IMR-90 (cell line): ENCODE results near the gene NCS1.

ENCODE experiments used
- BHLHE40 ChIP-seq: fragments of 150-350 bp; IDR thresholded peaks from 2 replicates; pipeline ENCODE4 v1.6.1; 2016; ENCODE audit warnings: mild to moderate bottlenecking, low read depth, low read length
- CTCF ChIP-seq: conservative IDR thresholded peaks from 2 replicates; pipeline ENCODE4 v1.5.1; 2012; ENCODE audit warnings: mild to moderate bottlenecking, low read depth, low read length, improper control_type of control experiment
- POLR2A ChIP-seq: IDR thresholded peaks from 2 replicates; pipeline ENCODE4 v1.6.1; 2012; ENCODE audit warnings: mild to moderate bottlenecking, low read depth, low read length
- RCOR1 ChIP-seq: IDR thresholded peaks from 2 replicates; pipeline ENCODE4 v1.6.1; 2012; ENCODE audit warnings: mild to moderate bottlenecking, low read length, improper control_type of control experiment; ENCODE audit not compliant: insufficient replicate concordance
- SMC3 ChIP-seq: fragments of 150-350 bp; IDR thresholded peaks from 2 replicates; pipeline ENCODE4 v1.6.1; 2016; ENCODE audit warnings: low read depth, mild to moderate bottlenecking, antibody characterized with exemption, low read length, moderate library complexity
- TF ChIP-seq, protein P1 (sequence below): fragments of 150-350 bp; IDR thresholded peaks from 2 replicates; pipeline ENCODE4 v1.6.1; 2017; ENCODE audit warnings: mild to moderate bottlenecking, antibody characterized with exemption, low read length, low read depth

DNA sequence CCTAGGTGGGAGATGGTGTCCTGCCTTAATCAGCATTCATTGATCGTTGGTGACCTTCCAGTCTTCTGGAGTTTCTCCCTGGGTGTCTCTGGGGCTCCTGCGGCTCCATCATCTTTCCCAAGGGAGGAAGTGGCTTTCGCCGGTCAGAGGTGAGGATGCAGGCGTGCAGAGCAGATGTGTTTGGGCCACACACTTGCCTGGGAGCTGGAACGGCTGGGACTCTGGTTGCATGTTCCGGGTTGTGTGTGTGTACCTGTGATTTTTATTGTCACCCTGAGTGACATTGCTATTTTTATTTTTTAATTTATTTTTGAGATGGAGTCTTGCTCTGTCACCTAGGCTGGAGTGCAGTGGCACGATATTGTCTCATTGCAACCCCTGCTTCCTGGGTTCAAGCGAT is 103.0 kb downstream of the NCS1 start:
- no peak for TF ChIP-seq SMC3
- TF ChIP-seq CTCF = no peak
- TF ChIP-seq POLR2A = no peak
- no peak for TF ChIP-seq BHLHE40
- TF ChIP-seq, protein P1, sequence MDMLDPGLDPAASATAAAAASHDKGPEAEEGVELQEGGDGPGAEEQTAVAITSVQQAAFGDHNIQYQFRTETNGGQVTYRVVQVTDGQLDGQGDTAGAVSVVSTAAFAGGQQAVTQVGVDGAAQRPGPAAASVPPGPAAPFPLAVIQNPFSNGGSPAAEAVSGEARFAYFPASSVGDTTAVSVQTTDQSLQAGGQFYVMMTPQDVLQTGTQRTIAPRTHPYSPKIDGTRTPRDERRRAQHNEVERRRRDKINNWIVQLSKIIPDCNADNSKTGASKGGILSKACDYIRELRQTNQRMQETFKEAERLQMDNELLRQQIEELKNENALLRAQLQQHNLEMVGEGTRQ = no peak
- no peak for TF ChIP-seq RCOR1
